GM21825 (cell line): Measurements from ENCODE around the gene LRRC61.
"Not testable (repeated sequence)": the region's sequence is repeated elsewhere in the genome, so short reads cannot be mapped to it uniquely, and the experiment has no call there.

Experiments
- ATAC-seq: cut with Tn5 transposase; IDR thresholded peaks from one replicate; pipeline ENCODE4 v1.9.1; 2021; ENCODE audit warnings: mild to moderate bottlenecking, moderate library complexity; ENCODE audit not compliant: unreplicated experiment

The LRRC61 gene, protein sequence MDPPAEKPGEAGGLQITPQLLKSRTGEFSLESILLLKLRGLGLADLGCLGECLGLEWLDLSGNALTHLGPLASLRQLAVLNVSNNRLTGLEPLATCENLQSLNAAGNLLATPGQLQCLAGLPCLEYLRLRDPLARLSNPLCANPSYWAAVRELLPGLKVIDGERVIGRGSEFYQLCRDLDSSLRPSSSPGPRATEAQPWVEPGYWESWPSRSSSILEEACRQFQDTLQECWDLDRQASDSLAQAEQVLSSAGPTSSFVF

DNA sequence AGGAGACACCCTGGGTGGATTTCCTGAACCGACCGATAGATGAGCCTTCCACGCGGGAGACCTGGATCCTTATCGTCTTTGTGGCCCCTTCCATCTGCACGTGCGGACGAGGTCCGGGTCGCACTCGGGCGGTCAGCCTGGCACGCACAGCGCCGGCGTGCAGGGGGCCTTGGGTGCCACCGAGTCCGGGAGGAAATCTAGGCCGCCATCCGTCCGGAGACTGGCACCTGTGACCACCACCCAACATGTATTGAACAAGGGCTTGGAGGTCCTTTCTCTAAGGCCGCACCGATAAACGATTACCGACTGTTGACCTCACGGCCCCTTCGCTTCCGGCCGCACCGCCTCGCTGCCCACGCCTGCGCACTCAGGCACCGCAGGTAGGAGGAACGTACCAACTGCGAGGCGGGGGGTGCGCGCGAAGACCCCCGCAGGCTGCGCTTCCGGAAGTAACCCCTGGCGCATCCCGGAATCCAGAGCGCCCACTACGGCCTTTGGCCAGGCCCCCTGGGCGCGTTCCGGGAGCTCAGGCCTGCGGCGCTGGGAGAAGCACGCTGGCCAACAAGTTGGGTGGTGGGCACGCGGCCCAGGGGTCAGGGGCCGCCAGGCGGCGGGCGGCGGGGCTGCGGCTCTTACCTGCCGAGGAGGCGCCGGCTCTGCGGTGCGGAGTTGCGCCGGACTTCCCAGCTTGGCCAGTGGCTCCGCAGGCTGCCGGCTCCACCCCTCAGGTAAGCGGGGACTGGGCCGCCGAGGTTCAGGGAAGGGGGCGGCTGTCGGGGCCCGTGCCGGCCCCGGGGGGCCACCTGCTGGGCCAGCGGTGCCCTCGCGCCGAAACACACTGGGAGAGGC, at the start of gene LRRC61, which contains the start of gene ACTR3C:
LRRC61 (plus strand) TSS at position 523 of the 849 bp plus-strand sequence. CDS start 13,507 bp downstream, outside the sequence.
ACTR3C (minus strand) TSS at position 713 of the 849 bp plus-strand sequence. CDS start 28,249 bp downstream, outside the sequence.
- peak; percentile 61 for ATAC-seq

DNA sequence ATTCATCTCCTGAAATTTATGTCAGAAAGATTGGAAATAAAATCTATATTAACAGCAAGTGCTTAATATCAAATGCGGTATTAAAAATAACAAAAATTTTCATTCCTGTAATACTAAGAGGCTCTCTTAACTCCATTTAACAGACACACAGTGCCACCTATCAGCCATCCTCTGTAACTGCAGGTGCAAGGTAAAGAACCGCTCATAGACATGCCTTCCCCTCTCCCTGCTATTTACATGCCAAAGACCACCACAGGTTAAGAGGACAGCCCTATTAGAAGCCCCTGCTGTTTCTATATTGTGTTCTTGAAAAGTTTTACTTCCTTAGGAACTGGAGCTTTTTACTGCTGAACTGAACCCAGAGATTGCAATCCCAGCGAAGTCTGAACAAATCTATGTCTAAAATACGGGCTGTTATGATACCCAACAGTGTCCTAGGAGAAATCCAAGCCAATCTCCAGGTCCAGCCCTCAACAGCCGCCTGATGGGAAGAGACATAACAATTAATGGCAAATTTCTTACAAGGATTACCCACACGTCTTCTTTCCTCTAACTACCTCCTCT, 46.9 kb upstream of the LRRC61 start:
- ATAC-seq = not testable (repeated sequence)

DNA sequence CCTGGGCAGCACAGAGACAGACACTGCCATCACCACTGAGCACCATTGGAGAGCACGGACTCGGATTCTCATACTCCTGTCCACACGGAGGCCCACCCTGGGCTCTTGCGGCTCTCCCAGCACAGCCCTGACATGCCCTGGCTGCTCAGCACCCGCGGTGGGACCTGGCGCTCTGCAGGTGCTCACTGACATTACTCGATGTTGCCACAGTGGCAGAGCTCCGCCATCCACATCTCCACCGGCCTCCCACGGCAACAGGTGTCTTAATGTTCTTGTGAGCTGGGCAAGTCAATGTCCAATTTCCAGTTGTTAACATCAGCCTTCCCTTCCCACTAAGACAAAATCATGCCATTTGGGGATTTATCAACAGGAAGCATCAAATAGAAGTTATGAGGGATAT, 44.8 kb upstream of the LRRC61 start:
- not testable (repeated sequence) for ATAC-seq

DNA sequence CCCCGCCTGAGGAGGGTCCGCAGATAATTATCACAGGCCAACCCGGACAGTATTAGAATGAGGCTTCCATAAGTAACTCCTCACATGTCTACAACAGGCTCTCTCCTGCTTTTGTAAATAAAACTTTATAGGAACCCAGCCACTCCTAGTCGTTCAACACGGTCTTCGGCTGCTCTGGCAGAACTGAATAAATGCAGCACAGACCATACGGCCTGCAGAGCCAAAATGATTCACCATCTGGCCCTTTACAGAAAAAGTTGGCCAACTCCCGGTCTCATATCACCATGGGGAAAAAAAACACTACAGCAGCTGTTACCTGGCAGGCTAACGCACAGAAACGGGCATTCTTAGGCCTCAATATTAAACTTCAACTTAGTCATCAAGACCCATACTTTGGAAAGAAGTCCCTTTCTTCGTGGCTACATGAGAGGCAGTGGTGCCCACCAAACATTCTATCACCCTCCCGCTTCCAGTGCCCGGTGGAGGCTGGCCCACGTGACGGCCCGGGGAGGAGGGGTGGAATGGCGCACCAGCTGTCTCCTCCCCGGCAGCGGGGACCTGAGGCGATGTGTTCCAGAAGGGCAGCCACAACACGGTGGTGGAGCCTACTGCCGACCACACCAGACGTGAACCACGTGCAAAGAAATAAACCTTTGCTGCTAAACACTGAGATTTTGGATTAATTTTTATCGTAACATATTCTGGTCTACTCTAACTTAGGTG, 41.3 kb upstream of the LRRC61 start:
- not testable (repeated sequence) for ATAC-seq

DNA sequence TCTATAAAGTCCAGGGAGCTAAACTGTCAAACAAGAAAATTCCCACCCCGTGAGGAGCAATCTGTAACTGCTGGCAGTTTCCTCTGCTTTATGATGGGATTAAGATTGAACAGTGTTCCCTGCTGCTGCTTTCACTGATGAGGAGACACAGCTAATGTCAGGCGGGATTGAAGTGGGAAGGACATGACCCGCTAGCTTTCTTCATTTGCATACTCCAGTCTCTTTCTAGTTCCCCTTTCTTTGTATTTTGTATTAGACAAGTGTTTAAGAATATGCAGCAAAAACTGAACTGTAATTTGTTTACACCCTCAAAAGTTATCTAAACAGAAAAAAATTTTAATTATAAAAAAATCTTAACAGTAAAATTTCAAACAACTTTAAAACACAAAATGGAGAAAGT, 40.0 kb upstream of the LRRC61 start:
- ATAC-seq = not testable (repeated sequence)

DNA sequence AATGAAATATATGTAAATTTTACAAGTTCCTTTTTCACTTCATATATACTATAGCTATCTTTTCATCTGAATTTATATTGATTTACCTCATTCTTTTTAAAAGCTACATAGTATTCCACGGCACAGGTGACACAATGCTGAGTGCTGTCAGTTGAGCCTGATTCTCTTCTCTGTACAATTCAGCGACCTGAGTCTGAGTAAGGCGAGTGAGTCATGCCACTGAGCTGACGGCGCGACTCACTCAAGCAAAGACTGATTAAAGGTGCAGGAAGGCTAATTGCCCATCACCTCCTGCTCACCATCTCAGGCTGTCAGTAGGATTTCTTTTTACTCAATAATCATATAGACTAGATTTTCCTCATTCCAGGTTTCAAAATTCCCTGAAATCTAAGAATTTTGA, 39.5 kb upstream of the LRRC61 start:
- ATAC-seq = not testable (repeated sequence)

DNA sequence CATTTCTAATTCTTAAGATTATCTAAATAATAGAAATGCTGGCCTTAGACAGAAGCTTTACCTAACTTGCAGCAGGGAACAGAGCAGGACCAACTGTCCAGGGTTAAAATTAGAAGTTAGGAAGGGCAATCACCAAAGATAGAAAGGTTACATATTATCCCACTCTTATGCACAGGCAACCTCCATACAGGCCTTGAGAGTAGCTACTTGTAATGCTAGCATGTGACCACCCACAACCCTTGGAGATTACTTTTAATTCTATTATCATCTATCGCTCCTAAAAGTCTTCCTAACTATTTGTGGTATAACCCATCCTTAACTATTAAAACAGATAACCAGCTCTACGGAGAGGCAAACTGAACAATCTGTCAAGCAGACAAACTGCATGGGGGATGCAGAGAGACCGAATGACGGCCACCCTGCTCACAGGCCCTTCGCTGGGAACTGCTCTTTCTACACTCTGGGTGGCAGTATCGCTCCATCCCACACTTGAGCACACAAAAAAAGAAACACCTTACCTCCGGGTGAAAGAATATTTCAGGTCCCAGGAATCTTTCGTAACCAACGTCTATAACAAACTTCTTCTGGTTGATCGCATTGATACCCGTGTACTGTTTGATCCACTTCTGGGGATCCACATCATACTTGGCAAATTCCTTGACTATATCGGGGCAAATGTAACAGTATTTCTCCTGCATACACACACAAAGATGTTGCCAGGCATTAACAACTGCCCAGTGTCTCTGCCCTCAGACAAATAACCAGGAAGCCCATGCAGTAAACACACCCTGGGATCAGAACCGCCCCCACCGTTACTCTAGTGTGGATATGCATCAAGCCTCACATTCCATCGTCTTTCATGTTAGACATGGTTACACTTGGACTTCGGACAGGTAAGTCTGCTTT, 37.1 kb upstream of the LRRC61 start:
- ATAC-seq = peak; percentile 63

DNA sequence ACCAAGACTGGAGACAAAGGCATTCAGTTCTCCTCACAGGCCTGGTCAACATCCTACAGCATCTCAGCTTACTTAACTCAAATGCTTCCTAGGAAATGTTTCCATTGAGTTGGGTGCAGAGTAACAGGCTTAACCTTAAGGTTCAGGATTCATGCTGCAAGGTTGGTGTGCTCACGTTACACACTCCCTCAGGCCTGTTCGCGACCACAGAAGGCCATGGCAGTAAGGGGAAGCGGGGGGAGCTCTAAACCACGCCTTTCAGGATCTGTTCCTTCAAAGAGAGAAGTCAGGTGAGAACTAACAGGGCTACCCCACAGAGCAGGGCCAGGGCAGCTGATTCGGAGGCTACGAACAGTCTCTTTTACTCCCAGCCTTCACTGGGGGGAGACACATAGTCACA, 35.3 kb upstream of the LRRC61 start:
- not testable (repeated sequence) for ATAC-seq

DNA sequence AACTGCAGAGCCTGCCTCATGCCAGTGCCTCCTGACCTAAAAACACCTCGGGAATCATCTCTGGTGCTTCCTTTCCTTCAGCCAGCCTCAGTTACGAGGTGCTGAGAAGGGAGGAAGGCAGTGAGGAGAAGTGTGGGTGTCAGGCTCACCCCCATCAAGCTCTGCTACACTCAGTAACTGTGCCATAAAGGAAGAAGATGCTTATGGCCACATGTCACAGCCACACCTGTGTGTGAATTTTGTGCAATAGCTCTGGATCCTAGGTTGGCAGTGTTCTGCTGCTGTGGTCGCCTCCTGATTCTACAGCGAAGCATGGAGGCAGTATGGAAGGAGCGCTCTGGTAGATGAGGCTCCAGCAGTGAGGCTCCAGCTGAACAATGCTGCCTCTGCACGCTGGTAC, 34.3 kb upstream of the LRRC61 start:
- ATAC-seq = not testable (repeated sequence)

DNA sequence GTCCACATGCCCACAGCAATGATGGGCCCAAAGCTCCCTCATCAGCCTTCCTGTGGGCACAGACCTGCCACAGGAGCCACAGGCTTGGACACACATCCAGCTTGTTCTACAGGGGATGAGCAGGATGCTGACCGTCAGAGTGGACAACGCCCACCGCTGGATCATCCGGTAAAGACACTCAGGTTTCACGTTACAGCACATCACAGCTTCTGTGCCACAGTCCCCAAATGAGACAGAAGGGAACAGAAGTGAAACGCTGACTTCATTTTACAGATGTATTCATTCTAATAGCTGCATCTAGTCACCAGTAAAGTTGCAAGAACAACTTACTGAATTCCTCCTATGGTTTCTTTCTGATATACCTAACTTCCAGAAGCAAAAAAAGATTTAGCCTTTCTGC, 32.8 kb upstream of the LRRC61 start:
- not testable (repeated sequence) for ATAC-seq

DNA sequence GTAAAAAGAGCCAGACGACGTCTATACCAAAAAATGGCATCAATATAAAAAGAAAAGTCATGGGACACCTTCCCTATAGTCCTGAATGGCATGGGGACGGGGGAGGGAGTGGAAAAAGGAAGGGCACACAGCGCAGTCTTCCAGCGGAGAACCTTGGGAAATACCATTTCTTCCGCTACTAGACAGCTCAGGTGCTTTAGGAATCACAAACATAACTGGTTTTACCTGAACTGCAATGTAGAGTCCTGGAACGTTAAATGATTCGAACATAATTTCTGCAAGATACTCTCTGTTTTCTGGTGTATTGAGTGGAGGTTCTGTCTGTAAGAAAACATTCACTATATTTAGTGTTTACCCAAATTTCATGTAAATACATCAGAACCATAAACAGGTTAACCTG, 28.1 kb upstream of the LRRC61 start:
- ATAC-seq = not testable (repeated sequence)

DNA sequence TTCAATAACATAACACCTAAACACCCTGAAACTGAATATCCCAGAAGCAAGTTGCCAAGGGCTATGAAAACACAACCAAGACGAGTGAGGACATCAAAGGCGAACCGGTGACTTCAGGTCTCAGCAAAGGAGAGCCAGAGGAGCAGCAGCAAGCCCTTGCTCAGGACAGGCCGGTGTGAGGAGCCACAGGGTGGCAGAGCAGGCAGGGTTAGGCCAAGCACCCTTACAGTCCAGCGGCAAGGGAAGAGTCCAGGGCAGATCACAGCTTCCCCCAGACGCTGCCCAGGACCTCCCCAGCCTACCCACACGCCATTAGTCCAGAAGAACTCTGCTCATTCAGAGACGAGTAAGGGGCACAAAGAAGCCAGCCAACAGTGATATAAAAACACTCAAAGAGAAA, 27.5 kb upstream of the LRRC61 start:
- not testable (repeated sequence) for ATAC-seq

DNA sequence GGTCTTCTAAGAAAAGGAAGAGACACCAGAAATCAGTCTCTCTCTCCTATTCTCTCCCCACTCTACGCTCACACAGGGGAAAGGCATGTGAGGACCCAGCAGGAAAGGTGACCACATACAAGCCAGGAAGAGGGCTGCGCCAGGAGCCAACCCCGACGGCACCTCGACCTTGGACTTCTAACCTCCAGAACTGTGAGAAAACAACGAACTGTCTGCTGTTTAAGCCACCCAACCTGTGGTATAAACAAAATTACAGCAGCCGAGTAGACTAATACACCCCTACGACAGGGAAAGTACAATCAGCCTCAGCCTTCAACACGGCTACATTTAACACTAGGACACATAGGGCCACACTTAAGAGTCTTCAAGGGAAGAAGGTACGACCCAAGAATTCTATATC, 26.4 kb upstream of the LRRC61 start:
- not testable (repeated sequence) for ATAC-seq

DNA sequence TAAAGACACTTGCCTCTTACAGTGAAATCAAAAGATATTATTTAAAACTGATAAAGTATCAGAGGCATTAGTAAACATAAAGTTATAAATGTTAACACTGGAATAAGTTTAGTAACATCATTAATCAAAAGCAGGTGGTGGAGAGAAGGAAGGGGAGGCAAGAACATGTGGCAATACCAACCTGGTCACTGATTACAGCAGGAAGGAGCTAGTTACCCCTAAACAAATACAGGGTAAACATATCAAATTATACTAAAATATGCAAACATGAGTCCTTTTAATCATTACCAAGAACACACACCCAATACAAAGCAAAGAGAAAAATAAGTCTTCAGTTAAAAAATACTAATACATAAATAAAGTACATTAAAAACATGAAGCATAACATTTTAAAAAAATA, 25.2 kb upstream of the LRRC61 start:
- not testable (repeated sequence) for ATAC-seq

DNA sequence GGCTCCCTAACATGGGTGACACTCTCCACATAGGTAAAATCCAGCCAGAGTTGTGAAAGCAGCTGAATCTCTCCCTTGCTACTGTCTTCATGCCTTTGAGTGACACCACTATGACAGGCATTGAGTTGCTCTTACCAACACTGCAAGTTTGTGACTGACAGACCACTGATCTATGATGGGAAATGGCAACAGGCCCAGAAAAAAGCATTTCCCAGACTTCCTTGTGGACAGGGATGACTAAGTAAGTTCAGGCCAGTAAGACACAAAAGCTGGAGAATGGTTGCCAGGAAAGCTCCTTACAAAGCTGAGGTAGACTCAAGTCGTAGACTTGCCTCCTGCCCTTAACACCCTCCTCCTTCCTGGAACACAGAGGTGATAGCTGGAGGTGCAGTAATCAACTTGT, 20.2 kb upstream of the LRRC61 start:
- ATAC-seq = not testable (repeated sequence)

DNA sequence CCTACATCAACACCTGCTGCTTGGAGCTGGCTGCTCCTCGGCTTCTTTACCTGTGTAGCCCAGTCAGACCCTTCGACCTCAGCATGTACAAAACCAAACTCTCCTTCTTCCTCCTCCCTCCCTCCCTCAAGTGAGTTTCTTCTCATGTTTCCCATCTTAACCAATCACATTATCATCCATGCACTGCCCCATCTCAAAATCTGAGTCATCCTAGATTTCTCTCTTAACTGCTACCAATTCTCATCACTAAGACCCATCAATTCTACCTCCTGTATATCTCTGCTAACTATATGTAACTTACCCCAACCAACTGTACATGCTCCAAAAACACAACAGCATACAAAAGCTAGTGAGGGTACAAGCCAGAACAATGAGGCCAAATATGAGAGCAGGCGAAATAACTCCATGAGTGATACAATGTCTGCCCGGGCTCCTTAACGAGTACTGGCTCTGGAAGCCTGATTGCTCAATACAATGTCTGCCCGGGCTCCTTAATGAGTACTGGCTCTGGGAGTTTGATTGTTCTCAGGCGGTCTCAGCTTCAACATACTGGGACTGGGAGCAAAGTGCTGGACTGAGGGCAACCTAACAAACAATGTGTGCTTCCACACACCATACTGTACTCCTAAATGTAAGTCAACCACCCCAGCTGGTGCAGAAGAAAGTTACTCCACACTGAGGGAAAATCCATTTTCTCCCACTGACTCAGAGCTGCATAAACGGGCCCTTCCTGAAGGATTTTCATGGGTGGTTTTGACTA, 18.5 kb upstream of the LRRC61 start:
- not testable (repeated sequence) for ATAC-seq

DNA sequence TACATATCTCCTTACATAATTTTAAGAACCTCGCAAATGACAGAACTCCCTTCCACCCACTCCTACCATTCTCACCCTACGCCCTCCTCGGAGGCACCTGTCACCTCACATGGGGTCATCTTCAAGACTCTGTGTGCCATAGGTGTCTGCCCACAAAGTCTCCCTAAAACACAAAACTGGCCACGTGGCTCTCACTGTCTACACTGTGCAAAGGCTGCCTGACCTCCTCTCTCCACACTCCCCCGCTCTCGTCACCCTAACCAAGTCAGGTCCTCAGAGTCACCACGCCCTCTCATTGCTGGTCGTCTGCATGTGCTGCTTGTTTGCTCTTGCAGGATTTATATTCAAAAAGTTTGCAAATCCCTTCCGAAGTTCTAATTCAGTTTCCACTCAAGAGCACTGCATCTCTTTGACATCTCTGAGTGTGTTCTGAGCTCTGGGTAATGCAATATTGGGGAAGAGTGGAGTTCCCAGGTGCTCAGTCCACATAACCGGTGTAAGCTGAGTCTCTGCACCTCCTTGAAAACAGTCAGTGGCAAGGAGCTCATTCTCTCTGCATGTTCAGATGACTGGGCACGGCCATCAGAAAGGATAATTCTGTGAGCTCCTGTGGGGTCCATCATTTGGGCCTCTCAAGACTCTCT, 17.8 kb upstream of the LRRC61 start:
- ATAC-seq = not testable (repeated sequence)

DNA sequence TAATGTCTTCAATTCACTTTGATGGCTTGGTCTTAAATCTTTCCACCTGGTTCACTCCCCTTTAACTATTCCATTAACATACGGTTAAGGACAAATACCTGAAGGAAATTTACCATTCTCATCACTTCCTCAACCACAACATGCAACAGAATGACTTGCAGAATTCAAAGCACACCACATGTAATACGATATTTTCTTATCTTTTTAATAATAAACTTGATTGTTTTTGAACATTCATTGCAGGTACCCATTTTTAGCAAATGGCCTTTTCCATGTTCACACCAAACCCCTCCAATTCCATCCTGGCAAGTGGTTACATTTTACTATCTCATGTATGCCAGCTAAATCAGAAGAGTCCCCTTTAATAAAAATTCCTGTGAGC, 17.3 kb upstream of the LRRC61 start:
- not testable (repeated sequence) for ATAC-seq

DNA sequence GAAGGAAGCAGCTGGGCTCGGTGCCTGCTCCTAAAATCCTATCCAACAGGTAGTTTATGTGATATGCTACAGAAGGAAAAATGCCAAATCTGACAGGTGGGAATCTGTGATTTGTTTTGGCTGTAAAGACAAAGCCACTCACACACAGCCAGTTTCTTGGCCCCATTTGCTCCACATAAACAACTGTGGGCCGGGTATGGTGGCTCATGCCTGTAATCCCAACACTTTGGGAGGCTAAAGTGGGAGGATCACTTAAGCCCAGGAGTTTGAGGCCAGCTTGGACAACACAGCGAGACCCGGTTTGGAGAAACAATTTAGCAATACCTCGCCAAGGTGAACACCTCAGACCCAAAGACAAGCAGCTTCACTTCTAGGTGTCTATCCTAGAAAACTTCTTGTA, 16.8 kb upstream of the LRRC61 start:
- ATAC-seq = not testable (repeated sequence)
